KOPT-K1 (cell line): ENCODE results near the gene NR0B2.

Experiments used
- H3K27ac ChIP-seq: fragments of 200-600 bp; sonication (generic); 2 replicates; pipeline ENCODE4 v1.5.1; 2016; ENCODE audit warnings: antibody characterized with exemption, mild to moderate bottlenecking, low read depth, low read length; ENCODE audit not compliant: poor library complexity, severe bottlenecking
- H3K36me3 ChIP-seq: fragments of 200-600 bp; sonication (generic); 2 replicates; pipeline ENCODE4 v1.5.1; 2017; ENCODE audit warnings: antibody characterized with exemption, mild to moderate bottlenecking, low read length, moderate library complexity; ENCODE audit not compliant: insufficient read depth
- H3K9me3 ChIP-seq: fragments of 200-600 bp; sonication (generic); 2 replicates; pipeline ENCODE4 v1.5.1; 2017; ENCODE audit warnings: antibody characterized with exemption, low read length, mild to moderate bottlenecking; ENCODE audit not compliant: insufficient read depth, poor library complexity, severe bottlenecking

NR0B2 gene

GRCh38 chr1:26912147-26912490 lies 1.7 kb downstream of the NR0B2 start:
- H3K9me3 ChIP-seq: no peaks in the 10 kb centered on the region
- no peak overlapping the region for H3K27ac ChIP-seq
- H3K36me3 ChIP-seq: no peaks in the 10 kb centered on the region

GRCh38 chr1:26911399-26912146 lies 2.2 kb downstream of the NR0B2 start:
- H3K9me3 ChIP-seq: no peaks in the 10 kb centered on the region
- H3K36me3 ChIP-seq: no peaks in the 10 kb centered on the region
- no peak overlapping the region for H3K27ac ChIP-seq

DNA sequence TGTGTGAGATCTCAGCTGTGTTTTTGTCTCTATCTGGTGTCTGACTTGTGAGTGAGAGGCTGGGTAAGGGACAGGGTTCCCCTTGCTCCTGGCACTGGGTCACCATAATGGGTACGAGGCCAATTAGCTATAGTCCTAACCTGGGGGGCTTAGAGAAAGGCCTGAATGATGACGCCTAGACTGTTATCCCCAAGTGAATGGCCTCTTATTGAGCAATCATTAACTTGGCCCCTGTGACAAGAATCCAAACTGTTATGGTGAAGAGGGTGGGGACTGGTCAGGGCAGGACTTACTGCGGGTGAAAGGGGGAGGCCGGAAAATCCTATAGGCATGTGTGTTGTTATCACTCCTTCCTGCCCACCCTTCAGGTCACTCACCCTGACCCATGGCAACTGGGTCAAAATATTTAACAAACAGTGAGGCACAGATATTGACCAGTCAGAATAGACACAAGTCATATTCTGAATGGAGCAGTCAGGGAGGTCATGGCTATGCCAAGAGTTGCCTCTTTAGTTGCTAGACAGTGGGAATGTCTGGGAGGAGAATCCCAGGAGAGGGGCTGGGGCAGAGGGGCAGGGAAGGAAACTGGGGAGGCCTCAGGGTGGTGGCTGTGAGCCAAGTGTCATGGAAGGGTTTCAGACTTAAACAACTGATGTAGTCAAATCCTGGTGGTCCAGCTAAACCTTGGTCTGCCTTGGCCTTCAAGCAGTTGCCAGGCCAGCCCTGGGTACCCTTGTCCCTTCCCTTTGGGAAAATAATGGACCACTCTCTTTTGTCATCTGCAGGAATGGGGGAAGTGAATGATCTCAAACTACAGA lies 3.2 kb downstream of the NR0B2 start:
- Histone ChIP-seq H3K27ac (no peak overlapping the region), H3K36me3 (no peaks in the 10 kb centered on the region), H3K9me3 (no peaks in the 10 kb centered on the region)

- Histone ChIP-seq H3K9me3 (no peaks in the 10 kb centered on the region), H3K27ac (no peak overlapping the region), H3K36me3 (no peaks in the 10 kb centered on the region)
These were observed 3.8 kb downstream of the NR0B2 start for GRCh38 chr1:26909951-26910342.

DNA sequence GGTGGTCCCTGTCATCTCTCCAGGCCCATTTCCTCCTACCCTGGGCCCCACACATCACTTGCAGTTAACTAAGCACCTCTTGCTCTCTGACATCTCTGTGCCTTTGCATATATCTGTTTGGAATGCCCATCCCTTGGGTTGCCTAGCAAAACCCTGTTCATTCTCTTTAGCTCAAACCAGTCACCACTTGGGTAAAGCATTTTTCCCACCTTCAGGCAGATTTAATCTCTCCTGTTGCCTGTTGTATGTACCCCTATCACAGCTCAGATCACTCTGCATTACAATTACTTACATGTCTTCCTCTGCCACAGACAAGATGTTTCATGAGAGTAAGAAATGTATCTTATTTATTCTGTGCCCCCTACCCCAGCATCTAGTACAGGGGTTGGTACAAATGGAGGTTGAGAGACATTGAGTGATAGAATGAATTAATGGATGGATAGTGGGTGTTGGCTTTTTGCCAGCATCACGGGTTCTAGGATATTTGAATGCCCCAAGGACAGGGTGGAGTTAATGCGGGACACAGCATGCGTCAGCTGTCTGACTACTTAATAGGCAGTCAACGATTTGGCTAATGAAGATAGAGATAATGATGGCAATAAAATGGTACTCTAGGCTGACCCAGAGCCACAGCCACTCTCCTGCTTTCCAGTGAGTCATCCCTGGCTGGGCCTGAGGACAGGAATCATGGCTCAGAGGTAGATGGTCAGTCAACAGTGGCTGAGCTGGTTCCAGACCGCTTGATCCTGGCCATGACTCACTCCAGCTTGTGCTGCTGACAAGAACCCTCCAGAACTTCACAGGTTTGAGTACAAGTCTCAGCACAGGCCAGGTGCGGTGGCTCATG lies 6.5 kb downstream of the NR0B2 start:
- H3K36me3 ChIP-seq: no peaks in the 10 kb centered on the region
- H3K27ac ChIP-seq: no peak overlapping the region

DNA sequence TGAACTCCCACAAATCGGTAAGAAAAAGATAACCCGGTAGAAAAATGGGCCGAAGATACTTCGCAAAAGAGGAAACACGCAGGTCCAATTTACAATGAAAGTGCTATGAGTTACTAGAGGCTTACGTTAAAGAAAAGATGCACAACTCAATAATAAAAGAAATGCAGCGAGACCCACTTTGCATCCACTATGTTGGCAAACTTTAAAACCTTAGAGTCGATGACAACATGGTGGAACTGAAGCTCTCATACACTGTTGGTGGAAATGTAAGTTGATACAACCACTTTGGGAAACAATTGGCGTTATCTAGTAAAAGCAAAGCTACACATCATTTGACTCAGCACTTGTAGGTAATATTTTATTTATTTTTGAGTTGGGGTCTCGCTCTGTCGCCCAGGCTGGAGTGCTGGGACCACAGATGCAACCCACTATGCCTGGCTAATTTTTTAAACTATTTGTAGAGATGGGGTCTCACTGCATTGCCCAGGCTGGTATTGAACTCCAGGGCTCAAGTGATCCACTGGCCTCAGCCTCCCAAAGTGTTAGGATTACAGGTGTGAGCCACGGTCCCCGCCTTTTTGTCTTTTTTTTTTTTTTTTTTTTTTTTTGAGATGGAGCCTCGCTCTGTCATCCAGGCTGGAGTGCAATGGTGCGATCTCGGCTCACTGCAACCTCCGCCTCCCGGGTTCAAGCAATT lies 12.8 kb downstream of the NR0B2 start:
- Histone ChIP-seq H3K36me3 (peaks cover 19% of the 10 kb centered on the region; the same call in 1 of the 2 replicates), H3K27ac (peak overlapping the region; percentile 70), H3K9me3 (no peaks in the 10 kb centered on the region)

More for the DNA sequence above, 6.5 kb downstream of the NR0B2 start:
- no peaks in the 10 kb centered on the region for H3K9me3 ChIP-seq

DNA sequence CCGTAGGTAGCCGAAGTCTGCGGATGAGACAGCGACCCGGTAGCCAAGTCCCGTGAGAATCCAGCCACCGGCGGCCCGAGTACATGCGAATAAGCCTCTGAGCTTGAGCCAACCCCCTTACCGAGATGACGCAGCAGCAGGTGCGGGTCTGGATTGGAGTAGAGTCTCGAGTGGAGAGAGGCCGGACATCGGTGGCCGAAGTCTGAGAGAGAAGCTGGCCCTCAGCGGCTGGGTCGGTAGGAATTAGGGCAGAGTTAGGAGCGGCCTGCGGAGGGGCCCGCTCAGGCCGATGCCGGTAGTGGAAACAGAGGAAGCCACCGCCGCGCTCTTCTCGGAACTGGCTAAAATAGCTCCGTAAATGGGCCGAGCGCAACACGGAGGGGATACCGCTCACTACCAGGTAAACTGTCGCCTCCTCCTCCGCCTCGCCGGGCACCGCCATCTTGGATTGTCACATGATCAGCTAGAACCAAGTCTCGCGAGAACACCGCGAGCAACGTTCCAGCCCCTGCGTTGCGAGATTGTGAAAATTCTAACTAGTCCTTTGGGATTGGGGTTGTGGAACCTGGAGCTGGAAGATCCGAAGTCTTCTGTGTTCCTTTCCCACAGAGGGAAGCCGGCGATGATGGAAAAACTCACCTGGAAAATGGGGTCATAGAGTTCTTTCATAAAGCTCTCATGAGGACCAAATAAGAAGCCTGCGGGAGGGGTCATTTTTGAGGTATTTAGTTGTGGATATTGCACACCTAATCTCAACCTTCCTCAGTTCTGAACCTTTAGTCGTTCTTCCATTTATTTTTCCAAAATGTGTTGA lies 13.6 kb downstream of the NR0B2 start, which contains the start of gene GPATCH3:
Gene GPATCH3, minus strand, starts transcription at position 467 of the 814 bp plus-strand sequence. Its CDS starts 25 bp downstream, at position 442.
- Histone ChIP-seq H3K36me3 (peaks cover 25% of the 10 kb centered on the region; the same call in 1 of the 2 replicates), H3K9me3 (no peaks in the 10 kb centered on the region), H3K27ac (peak within 1 kb of the TSS; percentile 70)

DNA sequence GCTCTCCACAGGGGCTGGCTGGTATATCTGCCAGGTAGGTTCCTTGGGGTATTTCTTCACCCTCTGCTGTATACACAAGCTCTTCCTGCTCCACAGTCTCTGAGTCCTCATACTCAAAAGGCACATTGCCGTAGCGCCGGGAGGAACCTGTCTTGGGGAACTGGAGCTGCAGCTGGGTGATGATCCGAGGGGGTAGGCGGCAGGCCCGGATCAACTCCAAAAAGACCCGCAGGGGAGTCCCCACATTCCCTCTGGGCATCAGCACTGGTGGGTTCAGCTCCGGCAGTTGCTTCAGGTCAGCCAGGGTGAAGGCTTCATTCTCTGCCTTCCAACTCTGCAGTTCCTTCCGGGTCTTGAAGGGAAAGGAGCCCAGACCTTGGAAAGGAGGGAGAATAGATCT lies 16.4 kb downstream of the NR0B2 start:
- H3K9me3 ChIP-seq: no peaks in the 10 kb centered on the region
- H3K36me3 ChIP-seq: peaks cover 53% of the 10 kb centered on the region
- no peak overlapping the region for H3K27ac ChIP-seq

DNA sequence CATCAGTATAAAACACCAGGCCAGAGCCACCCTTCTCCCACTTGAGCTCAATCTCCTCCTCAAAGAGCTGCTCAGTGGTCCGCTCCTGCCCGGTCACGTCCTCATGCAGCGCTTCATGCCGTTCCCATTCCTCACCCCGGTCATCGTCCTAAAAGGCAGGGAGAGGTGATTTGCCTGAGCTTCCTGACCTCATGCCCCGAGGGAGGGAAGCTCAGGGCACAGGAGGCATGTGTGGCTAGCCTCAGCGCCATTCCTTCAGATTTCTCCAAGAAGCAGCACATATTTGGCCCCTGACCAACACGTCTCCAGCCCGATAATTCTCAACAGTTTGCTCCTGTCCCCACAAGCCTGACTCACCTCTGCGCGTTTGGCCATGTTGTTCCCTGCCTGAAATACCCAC lies 19.5 kb downstream of the NR0B2 start:
- no peaks in the 10 kb centered on the region for H3K9me3 ChIP-seq
- peaks cover 58% of the 10 kb centered on the region for H3K36me3 ChIP-seq
- H3K27ac ChIP-seq: no peak overlapping the region

DNA sequence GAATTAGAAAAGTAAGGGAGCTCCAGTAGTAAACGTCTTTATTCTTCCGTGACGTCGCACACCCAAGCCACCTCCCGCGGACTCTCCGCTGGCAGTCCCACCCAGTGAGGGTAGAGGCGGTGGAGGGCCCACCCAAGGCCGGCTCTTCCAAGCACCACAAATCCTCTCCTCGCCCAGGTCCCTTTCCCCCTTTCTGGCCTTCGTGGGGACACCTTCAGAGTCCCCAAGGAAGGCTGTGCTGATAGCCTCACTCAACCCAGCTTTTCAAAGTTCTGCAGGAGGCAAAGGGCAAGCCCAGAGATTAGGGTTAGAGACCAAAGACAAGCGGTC lies 23.3 kb downstream of the NR0B2 start:
- Histone ChIP-seq H3K27ac (peak overlapping the region; percentile 76), H3K36me3 (peaks cover 71% of the 10 kb centered on the region), H3K9me3 (no peaks in the 10 kb centered on the region)

DNA sequence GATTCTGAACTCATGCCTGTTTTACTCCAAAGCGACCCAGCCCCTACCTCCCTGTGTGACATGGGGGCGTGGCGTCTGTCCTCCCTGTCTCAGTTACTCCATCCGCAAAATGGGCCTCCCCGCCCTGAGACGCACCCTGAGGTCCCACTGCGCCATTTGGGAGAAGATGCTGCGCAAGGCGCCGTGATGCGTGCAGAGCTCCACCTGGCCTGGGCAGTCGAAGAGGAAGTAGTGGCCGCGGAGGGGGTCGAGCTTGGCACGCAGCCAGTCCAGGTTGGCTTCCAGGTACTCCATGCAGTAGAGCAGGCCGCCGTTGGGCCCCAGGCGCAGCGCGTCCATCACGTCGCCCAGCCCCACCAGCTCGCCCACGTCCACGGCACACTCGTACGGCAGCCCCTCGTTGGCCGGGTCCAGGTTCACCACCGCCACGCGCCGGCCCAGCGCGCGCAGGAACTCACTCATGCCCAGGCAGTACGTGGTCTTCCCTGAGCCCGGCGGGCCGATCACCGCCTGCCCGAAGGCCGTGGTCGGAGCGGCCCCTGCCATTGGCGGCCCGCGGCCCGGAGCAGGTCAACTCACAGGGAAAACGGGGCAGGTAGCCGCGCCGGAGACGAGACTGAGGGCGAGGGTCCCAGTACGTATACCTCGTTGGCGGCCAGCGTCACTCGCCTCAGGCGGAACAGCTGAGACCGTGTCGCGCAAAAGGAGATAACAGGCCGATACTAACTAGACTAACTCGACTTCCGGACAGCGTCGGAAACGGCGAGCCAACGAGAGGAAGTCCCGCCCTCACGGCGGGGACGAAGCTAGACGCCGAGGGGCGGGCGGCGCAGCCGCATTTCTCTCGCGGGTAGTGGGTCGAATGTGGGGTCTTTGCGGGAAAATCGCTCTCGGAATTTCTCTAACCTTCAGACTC lies 24.0 kb downstream of the NR0B2 start, which contains the start of gene GPN2:
Gene GPN2, minus strand, starts transcription at position 733 of the 916 bp plus-strand sequence. Its CDS starts 187 bp downstream, at position 546.
- Histone ChIP-seq H3K36me3 (peaks cover 71% of the 10 kb centered on the region), H3K27ac (peak within 1 kb of the TSS; percentile 76), H3K9me3 (no peaks in the 10 kb centered on the region)

DNA sequence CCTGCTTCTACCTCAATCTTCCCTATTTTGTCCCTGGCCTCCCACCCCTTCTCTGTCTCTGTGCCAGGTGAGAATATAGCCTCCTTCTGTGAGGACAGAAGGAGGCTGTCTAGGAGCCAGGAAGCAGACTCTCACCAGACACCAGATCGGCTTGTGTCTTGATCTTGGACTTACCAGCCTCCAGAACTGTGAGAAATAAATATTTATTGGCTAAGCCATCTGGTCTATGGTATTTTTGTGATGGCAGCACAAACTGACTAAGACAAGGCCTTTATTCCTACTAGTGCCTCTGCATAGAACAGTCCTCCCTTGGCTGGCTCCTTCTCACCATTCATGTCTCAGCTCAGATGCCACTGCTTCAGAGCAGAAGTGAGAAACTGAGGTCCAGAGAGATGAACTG lies 25.5 kb downstream of the NR0B2 start:
- peaks cover 71% of the 10 kb centered on the region for H3K36me3 ChIP-seq
- H3K27ac ChIP-seq: no peak overlapping the region
- H3K9me3 ChIP-seq: no peaks in the 10 kb centered on the region

- H3K36me3 ChIP-seq: peaks cover 71% of the 10 kb centered on the region
These were observed 26.6 kb downstream of the NR0B2 start for GRCh38 chr1:26887125-26887524.

More at GRCh38 chr1:26887125-26887524, 26.6 kb downstream of the NR0B2 start:
- no peak overlapping the region for H3K27ac ChIP-seq
- H3K9me3 ChIP-seq: no peaks in the 10 kb centered on the region
